GM21526 (cell line): ENCODE measurements around the gene LATS1.
A peak's percentile ranks its signal among the peaks of the same experiment; 100 is the strongest.
"Not testable (repeated sequence)": the region's sequence is repeated elsewhere in the genome, so short reads cannot be mapped to it uniquely, and the experiment has no call there.

Experiments
- ATAC-seq: cut with Tn5 transposase; IDR thresholded peaks from one replicate; pipeline ENCODE4 v1.9.1; 2021; ENCODE audit warnings: moderate library complexity; ENCODE audit not compliant: unreplicated experiment, low FRiP score

Gene LATS1

GRCh38 chr6:149717588-149718458 is at the start of gene LATS1:
Gene LATS1 (minus strand): TSS chr6:149718101. CDS start chr6:149702126, 15,975 bp downstream.
- peak; percentile 73 for ATAC-seq

GRCh38 chr6:149766156-149766769 is 48.4 kb upstream of the LATS1 start:
- ATAC-seq, result no peak

GRCh38 chr6:149763866-149764265 is 46.0 kb upstream of the LATS1 start:
- no peak for ATAC-seq

- ATAC-seq, result peak; percentile 92
Observed at GRCh38 chr6:149761438-149761837, 43.5 kb upstream of the LATS1 start.

GRCh38 chr6:149756261-149756636 is 38.3 kb upstream of the LATS1 start:
- ATAC-seq, result no peak

- no peak for ATAC-seq
Observed at GRCh38 chr6:149755300-149756260, 37.7 kb upstream of the LATS1 start.

GRCh38 chr6:149754548-149754947 is 36.6 kb upstream of the LATS1 start:
- no peak for ATAC-seq

GRCh38 chr6:149753374-149753637 is 35.4 kb upstream of the LATS1 start:
- ATAC-seq, result not testable (repeated sequence)

GRCh38 chr6:149752600-149753373 is 34.9 kb upstream of the LATS1 start:
- no peak for ATAC-seq

GRCh38 chr6:149751920-149752319 is 34.0 kb upstream of the LATS1 start:
- not testable (repeated sequence) for ATAC-seq

GRCh38 chr6:149751239-149751638 is 33.3 kb upstream of the LATS1 start:
- ATAC-seq, result no peak

GRCh38 chr6:149750136-149750609 is 32.3 kb upstream of the LATS1 start:
- ATAC-seq, result peak; percentile 24

- peak; percentile 77 for ATAC-seq
Observed at GRCh38 chr6:149749594-149750135, 31.8 kb upstream of the LATS1 start, which contains the start of gene PCMT1. Gene PCMT1 (plus strand): TSS chr6:149749741. CDS start chr6:149749902, 161 bp downstream.

GRCh38 chr6:149749082-149749593 is 31.2 kb upstream of the LATS1 start:
- ATAC-seq, result not testable (repeated sequence)

GRCh38 chr6:149746147-149746946 is 28.4 kb upstream of the LATS1 start, which contains the start of gene NUP43:
Gene NUP43 (minus strand): TSS chr6:149746529. CDS start chr6:149746495, 34 bp downstream.
- peak; percentile 55 for ATAC-seq

- not testable (repeated sequence) for ATAC-seq
Observed at GRCh38 chr6:149745252-149745651, 27.4 kb upstream of the LATS1 start.

- no peak for ATAC-seq
Observed at GRCh38 chr6:149734915-149735314, 17.0 kb upstream of the LATS1 start.

- no peak for ATAC-seq
Observed at GRCh38 chr6:149733089-149733720, 15.3 kb upstream of the LATS1 start.
